SJCRH30 (cell line): Measurements from ENCODE around the gene MTA2. TPM values are rescaled to one million over a fixed set of nuclear protein-coding genes. Genes with fewer than 3 reads are reported as not detected.
"Not testable (repeated sequence)": the region's sequence is repeated elsewhere in the genome, so short reads cannot be mapped to it uniquely, and the experiment has no call there.

Source experiments
- DNase-seq, 2 experiments: peaks; one replicate each; pipeline ENCODE4 v3.0.0-alpha.2; 2015 to 2020
- H3K27ac ChIP-seq: fragments of 250-450 bp; sonication (Bioruptor Pico); 2 replicates; pipeline ENCODE4 v1.5.1; 2020; ENCODE audit warnings: mild to moderate bottlenecking, moderate library complexity
- H3K27me3 ChIP-seq: fragments of 250-450 bp; sonication (Bioruptor Pico); 2 replicates; pipeline ENCODE4 v1.5.1; 2020; ENCODE audit warnings: mild to moderate bottlenecking, moderate library complexity
- H3K36me3 ChIP-seq: fragments of 250-450 bp; sonication (Bioruptor Pico); 2 replicates; pipeline ENCODE4 v1.5.1; 2020; ENCODE audit warnings: mild to moderate bottlenecking, moderate library complexity
- H3K4me1 ChIP-seq: fragments of 250-450 bp; sonication (Bioruptor Pico); 2 replicates; pipeline ENCODE4 v1.5.1; 2020; ENCODE audit warnings: mild to moderate bottlenecking, moderate library complexity
- H3K4me3 ChIP-seq: fragments of 250-450 bp; sonication (Bioruptor Pico); 2 replicates; pipeline ENCODE4 v1.5.1; 2020; ENCODE audit warnings: mild to moderate bottlenecking, moderate library complexity
- H3K9me3 ChIP-seq: fragments of 250-450 bp; sonication (Bioruptor Pico); replicated peaks from 2 replicates; pipeline ENCODE4 v1.5.1; 2020; ENCODE audit warnings: mild to moderate bottlenecking, moderate library complexity
- total RNA-seq: library from RNA; depleted of rRNA; stranded (reverse); fragments of >200 nt; shearing (Covaris generic); gene quantifications from 2 replicates; pipeline ENCODE4 v1.2.3, GENCODE V29; 2014

The MTA2 gene
- total RNA-seq, 1 experiment from 2014 or later: 106 TPM

DNA sequence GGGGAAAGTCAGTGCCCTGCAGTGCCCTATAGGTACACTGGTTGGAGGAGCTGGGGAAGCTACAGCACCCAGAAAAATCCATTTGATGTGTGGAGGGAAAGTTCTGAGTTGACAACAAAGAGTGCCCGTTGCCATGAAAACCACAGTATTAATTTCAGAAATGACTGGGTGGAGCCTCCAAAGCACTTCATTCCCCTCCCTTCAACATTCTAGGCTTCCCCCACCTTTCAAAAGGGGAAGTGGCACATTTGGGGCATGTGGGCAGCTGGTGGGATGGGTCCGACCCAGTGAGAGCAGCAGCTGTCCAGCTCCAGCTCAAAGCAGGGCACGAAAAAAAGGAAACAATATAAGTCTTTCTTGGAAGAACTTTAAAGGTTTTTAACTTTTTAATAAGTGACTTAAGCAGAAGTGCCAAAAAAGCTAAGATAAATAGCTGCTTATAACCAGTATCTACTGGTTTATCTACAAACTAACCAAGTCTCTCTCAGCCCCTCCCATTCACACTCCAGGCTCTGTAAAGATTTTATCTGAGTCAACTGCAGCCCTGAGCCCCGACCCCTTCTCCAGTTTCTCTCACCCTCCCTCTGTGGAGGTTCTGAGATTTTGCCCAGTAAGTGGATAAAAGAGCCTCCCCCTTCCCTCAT, 46.1 kb downstream of the MTA2 start:
- Histone ChIP-seq H3K27me3 (no peaks in the 10 kb centered on the region), H3K9me3 (no peaks in the 10 kb centered on the region)
- DNase-seq: peak; percentile 41 to 48

GRCh38 chr11:62554387-62555167, 47.1 kb downstream of the MTA2 start:
- DNase-seq: peak; percentile 91 to 95
- H3K27me3 ChIP-seq: no peaks in the 10 kb centered on the region
- H3K9me3 ChIP-seq: no peaks in the 10 kb centered on the region
- H3K36me3 ChIP-seq: peaks cover 17% of the 10 kb centered on the region
- H3K4me3 ChIP-seq: no peak overlapping the region
- H3K27ac ChIP-seq: peak overlapping the region; percentile 85
- peaks cover 59% of the 10 kb centered on the region for H3K4me1 ChIP-seq

More for the DNA sequence above, 46.1 kb downstream of the MTA2 start:
- Histone ChIP-seq H3K4me1 (peaks cover 65% of the 10 kb centered on the region), H3K36me3 (peaks cover 27% of the 10 kb centered on the region), H3K4me3 (no peak overlapping the region), H3K27ac (peak overlapping the region; percentile 85)

GRCh38 chr11:62553839-62554361, 47.8 kb downstream of the MTA2 start:
- Histone ChIP-seq H3K36me3 (peaks cover 11% of the 10 kb centered on the region), H3K27me3 (no peaks in the 10 kb centered on the region), H3K4me3 (no peak overlapping the region), H3K4me1 (peaks cover 59% of the 10 kb centered on the region), H3K27ac (peak overlapping the region; percentile 85), H3K9me3 (no peaks in the 10 kb centered on the region)
- DNase-seq: no peak

DNA sequence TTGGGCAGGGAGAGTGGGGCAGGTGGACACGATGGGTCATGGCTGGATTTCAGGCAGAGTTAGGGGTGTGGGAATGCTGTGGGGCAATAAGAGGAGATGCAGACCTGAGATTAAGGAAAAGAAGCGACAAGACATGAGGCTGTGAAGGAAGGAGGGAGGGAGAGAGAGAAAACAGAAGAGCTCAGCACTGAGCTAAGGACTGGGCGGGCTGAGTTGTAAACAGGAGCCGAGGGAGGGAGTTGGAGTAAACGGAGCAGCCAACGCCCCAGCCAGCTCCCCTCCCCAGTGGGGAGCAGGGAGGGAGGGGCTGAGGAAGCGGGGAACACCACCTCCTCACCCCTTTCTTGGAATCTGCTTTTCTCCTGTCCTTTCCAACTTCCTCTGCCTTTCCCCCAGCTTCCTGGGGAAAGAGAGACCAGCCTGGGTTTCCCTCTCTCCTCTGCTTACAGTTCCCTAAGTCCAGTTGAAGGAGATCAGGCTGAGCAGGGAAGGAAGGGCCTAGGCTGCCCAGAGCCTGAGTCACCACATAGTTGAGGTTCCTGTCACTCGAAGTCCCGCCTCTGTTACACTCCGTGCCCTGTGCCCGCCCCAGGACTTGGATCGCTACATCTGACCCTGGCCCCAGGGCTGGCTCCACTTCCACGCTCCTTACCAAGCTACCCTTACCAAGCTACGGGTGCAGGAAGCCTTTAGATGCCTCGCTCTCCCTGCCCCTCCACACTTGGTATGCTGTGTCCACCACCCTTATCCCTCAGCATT, 48.4 kb downstream of the MTA2 start:
- no peaks in the 10 kb centered on the region; the same call in 1 of the 2 replicates for H3K27me3 ChIP-seq
- peak overlapping the region; percentile 85 for H3K27ac ChIP-seq
- peaks cover 6% of the 10 kb centered on the region for H3K36me3 ChIP-seq
- H3K4me1 ChIP-seq: peaks cover 60% of the 10 kb centered on the region
- DNase-seq: peak; percentile 79 to 80
- H3K9me3 ChIP-seq: no peaks in the 10 kb centered on the region
- H3K4me3 ChIP-seq: peak overlapping the region; percentile 33

- peaks cover 61% of the 10 kb centered on the region for H3K4me1 ChIP-seq
- H3K27ac ChIP-seq: peak overlapping the region; percentile 85
- H3K27me3 ChIP-seq: no peaks in the 10 kb centered on the region; the same call in 1 of the 2 replicates
These were observed 49.1 kb downstream of the MTA2 start for GRCh38 chr11:62552485-62553079.

DNA sequence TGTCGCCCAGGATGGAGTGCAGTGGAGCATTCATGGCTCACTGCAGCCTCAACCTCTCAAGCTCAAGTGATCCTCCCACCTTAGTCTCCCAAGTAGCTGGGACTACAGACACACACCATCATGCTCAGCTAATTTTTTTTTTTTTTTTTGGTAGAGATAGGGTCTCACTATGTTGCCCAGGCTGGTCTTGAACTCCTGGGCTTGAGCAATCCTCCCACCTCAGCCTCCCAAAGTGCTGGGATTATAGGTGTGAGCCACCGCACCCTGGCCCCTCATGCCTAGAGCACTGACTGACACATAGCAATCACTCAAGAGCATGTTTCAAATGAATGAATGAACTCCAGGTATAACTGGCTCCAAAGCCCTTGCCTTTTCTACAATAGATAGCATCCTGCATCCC, 51.2 kb downstream of the MTA2 start:
- H3K27ac ChIP-seq, H3K36me3 ChIP-seq, DNase-seq, H3K4me3 ChIP-seq, H3K27me3 ChIP-seq, H3K9me3 ChIP-seq: not testable (repeated sequence)
- peaks cover 40% of the 10 kb centered on the region for H3K4me1 ChIP-seq

More at GRCh38 chr11:62552485-62553079, 49.1 kb downstream of the MTA2 start:
- no peak for DNase-seq
- no peaks in the 10 kb centered on the region for H3K9me3 ChIP-seq
- H3K36me3 ChIP-seq: peaks cover 5% of the 10 kb centered on the region
- H3K4me3 ChIP-seq: peak overlapping the region; percentile 33

GRCh38 chr11:62548545-62549335, 52.9 kb downstream of the MTA2 start:
- H3K27me3 ChIP-seq: no peaks in the 10 kb centered on the region; the same call in 1 of the 2 replicates
- no peak overlapping the region for H3K4me3 ChIP-seq
- no peaks in the 10 kb centered on the region for H3K36me3 ChIP-seq
- no peak for DNase-seq
- H3K9me3 ChIP-seq: no peaks in the 10 kb centered on the region
- H3K4me1 ChIP-seq: peaks cover 22% of the 10 kb centered on the region
- H3K27ac ChIP-seq: no peak overlapping the region

DNA sequence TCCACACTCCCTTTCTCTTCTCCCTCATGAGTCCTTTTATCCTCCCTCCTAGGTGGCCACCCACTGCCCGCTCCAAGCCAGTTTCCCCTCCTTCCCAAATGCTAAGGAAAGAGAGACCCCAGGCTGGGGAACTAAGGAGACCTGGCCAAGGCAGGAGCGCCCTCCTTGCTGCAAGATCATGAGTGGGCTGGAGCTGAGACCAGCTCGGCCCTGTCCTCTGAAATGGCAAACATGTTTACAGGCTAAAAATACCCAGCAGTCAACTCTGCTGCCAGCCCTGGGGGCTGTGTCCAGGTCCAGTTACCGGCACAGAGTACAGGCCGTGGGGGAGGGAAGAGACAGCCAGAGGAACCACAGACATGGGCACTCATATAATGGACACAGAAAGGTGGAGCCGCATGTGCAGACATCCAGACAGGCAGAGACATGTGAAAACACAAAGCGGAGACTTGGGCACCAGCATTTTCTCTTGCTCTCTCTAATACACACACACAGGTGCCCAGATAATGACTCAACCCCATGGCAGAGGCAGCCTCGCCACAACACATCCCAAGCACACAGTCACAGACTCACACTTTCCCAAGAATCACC, 53.9 kb downstream of the MTA2 start:
- Histone ChIP-seq H3K27ac (no peak overlapping the region), H3K9me3 (no peaks in the 10 kb centered on the region), H3K36me3 (no peaks in the 10 kb centered on the region), H3K4me1 (peaks cover 13% of the 10 kb centered on the region), H3K4me3 (peak overlapping the region; percentile 70), H3K27me3 (no peaks in the 10 kb centered on the region; the same call in 1 of the 2 replicates)
- DNase-seq: peak in 1 of 2 experiments; percentile 30

DNA sequence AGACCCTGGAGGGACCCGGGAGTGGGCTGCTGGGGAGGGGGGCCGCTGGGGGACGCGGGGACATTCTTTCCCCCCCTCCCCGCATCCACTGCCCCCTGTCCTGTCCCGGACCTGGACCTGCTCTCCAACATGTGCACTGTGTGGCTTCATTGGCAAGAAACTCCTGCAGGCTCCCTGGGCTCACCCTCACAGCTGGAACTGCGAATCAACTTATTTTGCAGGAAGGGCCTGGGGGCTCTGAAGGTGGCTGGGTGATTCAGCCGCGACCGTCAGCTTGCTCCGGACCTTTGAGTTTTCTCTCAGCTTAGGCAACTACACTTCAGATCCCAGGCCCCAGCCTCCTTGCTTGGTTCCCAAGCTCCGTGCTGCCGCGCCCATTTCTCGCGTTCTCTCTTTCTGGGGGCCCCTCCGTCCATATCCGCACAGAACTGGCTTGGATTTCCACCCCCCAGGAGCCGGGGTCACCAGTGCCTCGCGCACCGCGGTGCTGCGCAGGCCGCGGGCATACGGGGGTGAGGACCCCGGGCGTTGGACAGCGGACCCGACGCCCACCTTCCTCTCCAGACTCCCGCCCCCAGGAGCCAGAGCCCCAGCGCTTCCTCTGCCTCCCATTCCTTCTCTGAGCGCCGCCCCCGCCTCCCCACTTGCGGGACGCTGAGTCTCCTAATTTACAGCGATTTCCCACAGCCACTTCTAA, 54.6 kb downstream of the MTA2 start:
- H3K27me3 ChIP-seq: no peaks in the 10 kb centered on the region; the same call in 1 of the 2 replicates
- DNase-seq: peak; percentile 33 to 53

GRCh38 chr11:62546244-62546928, 55.3 kb downstream of the MTA2 start, which contains the start of gene AHNAK:
Gene AHNAK (minus strand): TSS chr11:62546806. CDS start chr11:62536098, 10,708 bp downstream.
- no peaks in the 10 kb centered on the region for H3K9me3 ChIP-seq
- peak; percentile 59 for DNase-seq

More for the DNA sequence above, 54.6 kb downstream of the MTA2 start:
- no peaks in the 10 kb centered on the region for H3K9me3 ChIP-seq
- no peaks in the 10 kb centered on the region for H3K36me3 ChIP-seq
- no peak overlapping the region for H3K27ac ChIP-seq
- H3K4me3 ChIP-seq: peak overlapping the region; percentile 70
- peaks cover 11% of the 10 kb centered on the region; the same call in 1 of the 2 replicates for H3K4me1 ChIP-seq

GRCh38 chr11:62545437-62546243, 56.0 kb downstream of the MTA2 start:
- Histone ChIP-seq H3K27ac (peak overlapping the region; percentile 11; the same call in 1 of the 2 replicates), H3K9me3 (no peaks in the 10 kb centered on the region), H3K4me1 (peaks cover 6% of the 10 kb centered on the region; the same call in 1 of the 2 replicates), H3K4me3 (peak overlapping the region; percentile 70), H3K27me3 (no peaks in the 10 kb centered on the region; the same call in 1 of the 2 replicates), H3K36me3 (no peaks in the 10 kb centered on the region)
- peak; percentile 83 to 87 for DNase-seq

More at GRCh38 chr11:62546244-62546928, 55.3 kb downstream of the MTA2 start, which contains the start of gene AHNAK:
- no peaks in the 10 kb centered on the region for H3K36me3 ChIP-seq
- H3K4me3 ChIP-seq: peak within 1 kb of the TSS; percentile 70
- peaks cover 6% of the 10 kb centered on the region; the same call in 1 of the 2 replicates for H3K4me1 ChIP-seq
- H3K27ac ChIP-seq: peak within 1 kb of the TSS; percentile 11; the same call in 1 of the 2 replicates
- H3K27me3 ChIP-seq: no peaks in the 10 kb centered on the region; the same call in 1 of the 2 replicates
